Body of pancreas (tissue), 4 donors: Measurements from ENCODE around the gene QSOX1. TPM values are rescaled to one million over a fixed set of nuclear protein-coding genes. Genes with fewer than 3 reads are reported as not detected.

ENCODE experiments used
- ATAC-seq: fragments of 150-250 bp; one replicate; pipeline ENCODE4 v1.9.1; 2016
- DNase-seq, 4 donors: peaks; one replicate each; pipeline ENCODE4 v3.0.0-alpha.2; 2019
- H3K27ac ChIP-seq, 4 donors: fragments of 200-600 bp; sonication (generic); 1 replicate in 3 of 4; 2 replicates in 1 of 4; pipeline versions ENCODE4 v1.5.1 to v1.6.1; 2016 to 2019; ENCODE audit warnings: mild to moderate bottlenecking in 1 of 4, mixed read lengths in 1 of 4, moderate library complexity in 1 of 4
- H3K27me3 ChIP-seq, 2 donors: fragments of 200-600 bp; sonication (generic); one replicate each; pipeline ENCODE4 v1.6.0; 2016; ENCODE audit warnings: mild to moderate bottlenecking in 1 of 2
- H3K36me3 ChIP-seq, 2 donors: fragments of 200-600 bp; sonication (generic); replicated peaks in 1 of 2; 2 replicates each; pipeline ENCODE4 v1.5.1; 2016; ENCODE audit warnings: low read depth in 2 of 2; ENCODE audit not compliant: insufficient read depth in 1 of 2
- H3K4me1 ChIP-seq: fragments of 200-600 bp; sonication (generic); one replicate; pipeline ENCODE4 v1.6.0; 2016
- H3K4me3 ChIP-seq, 2 donors: fragments of 200-600 bp; sonication (generic); 1 replicate in 1 of 2; 2 replicates in 1 of 2; pipeline ENCODE4 v1.5.1; 2016 to 2019
- H3K9me3 ChIP-seq, 3 donors: fragments of 200-600 bp; sonication (generic); 1 replicate in 2 of 3; 2 replicates in 1 of 3; pipeline ENCODE4 v1.5.1; 2016
- CTCF ChIP-seq, 7 experiments: fragments of 450-650 bp in 4 of 7; fragments of 200-600 bp in 3 of 7; sonication (generic) in 3 of 7; IDR thresholded peaks; one replicate each; pipeline ENCODE4 v1.5.1; 2016 to 2019; ENCODE audit warnings: antibody characterized with exemption in 7 of 7
- POLR2A ChIP-seq, 3 donors: fragments of 450-650 bp; IDR thresholded peaks; one replicate each; pipeline ENCODE4 v1.6.1; 2016; ENCODE audit warnings: antibody characterized with exemption in 3 of 3, mild to moderate bottlenecking in 2 of 3
- WGBS, 2 donors: methylation state at CpG; one replicate each; pipeline ENCODE4 v1.1.5; 2017; 5-methylcytosine and 5-hydroxymethylcytosine counted together
- intact Hi-C: fragments of 100-400 bp; cut with DNase I; formaldehyde crosslinking; loops from one replicate; pipeline ENCODE4 v1.15.1; 2023
- total RNA-seq, 2 donors: library from RNA; depleted of rRNA; stranded (reverse); fragments of >200 nt; gene quantifications; one replicate each; pipeline ENCODE4 v1.1.0, GENCODE V29; 2016

QSOX1 gene
- total RNA-seq: 100 to 1,000 TPM in 1 of 2 donors, 10 to 100 TPM in 1; 61.5 to 192 TPM

- Histone ChIP-seq H3K4me1 (peaks cover 53% of the 10 kb centered on the region), H3K36me3 (no peaks in the 10 kb centered on the region), H3K27ac (peak within 1 kb of the TSS; percentile 76 to 89 (median 88)), H3K4me3 (peak within 1 kb of the TSS; percentile 75 to 81), H3K27me3 (no peaks in the 10 kb centered on the region), H3K9me3 (no peaks in the 10 kb centered on the region)
- peak in 5 of 7 experiments; percentile 11 to 38 (median 20) for TF ChIP-seq CTCF (IDR thresholded peaks at IDR 0.05)
- peak; percentile 88 to 95 (median 94) for TF ChIP-seq POLR2A (IDR thresholded peaks at IDR 0.05)
- intact Hi-C loops: no loop called here
- peak; percentile 86 to 92 (median 90) for DNase-seq
- WGBS, 2 donors: 0% methylated on average over 3 to 97 of the region's 100 CpGs
- peak; percentile 65 for ATAC-seq
These were observed at the start of gene QSOX1 for GRCh38 chr1:180154325-180155181. QSOX1 (plus strand) TSS chr1:180154869; CDS start chr1:180154908, 39 bp downstream.

GRCh38 chr1:180112091-180112490 is 42.6 kb upstream of the QSOX1 start:
- H3K27me3 ChIP-seq: peaks cover 0 to 6% of the 10 kb centered on the region in 2 donors
- no peaks in the 10 kb centered on the region for H3K9me3 ChIP-seq
- no peak overlapping the region for H3K4me3 ChIP-seq
- WGBS, 2 donors: 83 to 87% methylated on average over 2 of the region's 2 CpGs
- no peak overlapping the region for H3K27ac ChIP-seq
- TF ChIP-seq POLR2A (IDR thresholded peaks at IDR 0.05): no peak
- TF ChIP-seq CTCF (IDR thresholded peaks at IDR 0.05): no peak
- no peak for ATAC-seq
- DNase-seq: no peak
- peaks cover 4% of the 10 kb centered on the region for H3K4me1 ChIP-seq
- intact Hi-C loops: no loop called here
- peaks cover 8 to 13% of the 10 kb centered on the region in 2 donors for H3K36me3 ChIP-seq

GRCh38 chr1:180112984-180113647 is 41.6 kb upstream of the QSOX1 start:
- Histone ChIP-seq H3K4me1 (peaks cover 5% of the 10 kb centered on the region), H3K36me3 (peaks cover 8 to 13% of the 10 kb centered on the region in 2 donors), H3K4me3 (no peak overlapping the region), H3K27ac (no peak overlapping the region), H3K27me3 (peaks cover 0 to 6% of the 10 kb centered on the region in 2 donors), H3K9me3 (no peaks in the 10 kb centered on the region)
- ATAC-seq (no peak), DNase-seq (no peak)
- no peak for TF ChIP-seq POLR2A (IDR thresholded peaks at IDR 0.05)
- no peak for TF ChIP-seq CTCF (IDR thresholded peaks at IDR 0.05)
- 81 to 84% methylated on average over 2 of the region's 2 CpGs for WGBS, 2 donors
- intact Hi-C loops: no loop called here

- peaks cover 0 to 6% of the 10 kb centered on the region in 2 donors for H3K27me3 ChIP-seq
- H3K9me3 ChIP-seq: no peaks in the 10 kb centered on the region
- intact Hi-C loops: no loop called here
- 79 to 80% methylated on average over 4 of the region's 4 CpGs for WGBS, 2 donors
- H3K36me3 ChIP-seq: peaks cover 8 to 13% of the 10 kb centered on the region in 2 donors
- ATAC-seq: no peak
- H3K4me3 ChIP-seq: no peak overlapping the region
- H3K27ac ChIP-seq: no peak overlapping the region
- no peak for DNase-seq
- H3K4me1 ChIP-seq: peaks cover 5% of the 10 kb centered on the region
- TF ChIP-seq POLR2A (IDR thresholded peaks at IDR 0.05): no peak
- no peak for TF ChIP-seq CTCF (IDR thresholded peaks at IDR 0.05)
These were observed 40.2 kb upstream of the QSOX1 start for GRCh38 chr1:180114396-180114945.
